Upper lobe of right lung (tissue), 1 donor: ENCODE measurements around the gene CCDC174. TPM values are rescaled to one million over a fixed set of nuclear protein-coding genes. Genes with fewer than 3 reads are reported as not detected.
A peak's percentile ranks its signal among the peaks of the same experiment; 100 is the strongest.

Experiments used
- ATAC-seq: fragments of 200-7000 bp; cut with Tn5 transposase; one replicate; pipeline ENCODE4 v1.9.1; 2020; ENCODE audit warnings: mild to moderate bottlenecking, moderate library complexity
- DNase-seq: peaks from one replicate; pipeline ENCODE4 v3.0.0-alpha.2; 2020
- H3K27ac ChIP-seq: fragments of 200-600 bp; one replicate; pipeline ENCODE4 v1.8.0; 2022
- H3K27me3 ChIP-seq: fragments of 200-600 bp; one replicate; pipeline ENCODE4 v1.8.0; 2022; ENCODE audit warnings: mild to moderate bottlenecking
- H3K36me3 ChIP-seq: fragments of 200-600 bp; one replicate; pipeline ENCODE4 v1.8.0; 2022
- H3K4me1 ChIP-seq: fragments of 200-600 bp; one replicate; pipeline ENCODE4 v1.8.0; 2022
- H3K4me3 ChIP-seq: fragments of 200-600 bp; one replicate; pipeline ENCODE4 v1.8.0; 2022; ENCODE audit warnings: mild to moderate bottlenecking
- H3K9me3 ChIP-seq: fragments of 200-600 bp; one replicate; pipeline ENCODE4 v1.8.0; 2022
- intact Hi-C: fragments of 100-400 bp; cut with DNase I; formaldehyde crosslinking; loops from one replicate; pipeline ENCODE4 v1.11.0; 2022
- total RNA-seq: library from RNA; stranded (reverse); fragmentation: NEBNext Ultra II Directional; extraction: Animal tissue kit (Norgen Biotek cat#: 25700); gene quantifications from one replicate; pipeline ENCODE4 v1.2.1, GENCODE V29; 2021
- TF ChIP-seq, protein P1 (sequence below): fragments of 200-600 bp; IDR thresholded peaks from one replicate; pipeline ENCODE4 v1.8.0; 2022; ENCODE audit warnings: antibody characterized with exemption
- donor health status: DM: no; HTN: yes; CAD: no; lungs with severe emphysema.

The CCDC174 gene
- total RNA-seq, 1 donor from 2014 or later, result 22.1 TPM

- H3K4me3 ChIP-seq, result no peak overlapping the region
- H3K9me3 ChIP-seq, result no peaks in the 10 kb centered on the region
- H3K27me3 ChIP-seq, result no peaks in the 10 kb centered on the region
- no peak overlapping the region for H3K27ac ChIP-seq
- H3K36me3 ChIP-seq, result no peaks in the 10 kb centered on the region
- no peak for ATAC-seq
- no peak for DNase-seq
- H3K4me1 ChIP-seq, result no peaks in the 10 kb centered on the region
- TF ChIP-seq, protein P1, sequence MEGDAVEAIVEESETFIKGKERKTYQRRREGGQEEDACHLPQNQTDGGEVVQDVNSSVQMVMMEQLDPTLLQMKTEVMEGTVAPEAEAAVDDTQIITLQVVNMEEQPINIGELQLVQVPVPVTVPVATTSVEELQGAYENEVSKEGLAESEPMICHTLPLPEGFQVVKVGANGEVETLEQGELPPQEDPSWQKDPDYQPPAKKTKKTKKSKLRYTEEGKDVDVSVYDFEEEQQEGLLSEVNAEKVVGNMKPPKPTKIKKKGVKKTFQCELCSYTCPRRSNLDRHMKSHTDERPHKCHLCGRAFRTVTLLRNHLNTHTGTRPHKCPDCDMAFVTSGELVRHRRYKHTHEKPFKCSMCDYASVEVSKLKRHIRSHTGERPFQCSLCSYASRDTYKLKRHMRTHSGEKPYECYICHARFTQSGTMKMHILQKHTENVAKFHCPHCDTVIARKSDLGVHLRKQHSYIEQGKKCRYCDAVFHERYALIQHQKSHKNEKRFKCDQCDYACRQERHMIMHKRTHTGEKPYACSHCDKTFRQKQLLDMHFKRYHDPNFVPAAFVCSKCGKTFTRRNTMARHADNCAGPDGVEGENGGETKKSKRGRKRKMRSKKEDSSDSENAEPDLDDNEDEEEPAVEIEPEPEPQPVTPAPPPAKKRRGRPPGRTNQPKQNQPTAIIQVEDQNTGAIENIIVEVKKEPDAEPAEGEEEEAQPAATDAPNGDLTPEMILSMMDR, result no peak
- intact Hi-C loops, result no loop called here
Measured at GRCh38 chr3:14628406-14628805, 23.2 kb upstream of the CCDC174 start.

GRCh38 chr3:14630404-14631100 lies 21.0 kb upstream of the CCDC174 start:
- Histone ChIP-seq H3K4me1 (no peaks in the 10 kb centered on the region), H3K9me3 (no peaks in the 10 kb centered on the region), H3K4me3 (no peak overlapping the region), H3K27me3 (no peaks in the 10 kb centered on the region), H3K27ac (no peak overlapping the region), H3K36me3 (no peaks in the 10 kb centered on the region)
- intact Hi-C loops, result no loop called here
- TF ChIP-seq, protein P1, result no peak
- no peak for ATAC-seq
- DNase-seq, result no peak

DNA sequence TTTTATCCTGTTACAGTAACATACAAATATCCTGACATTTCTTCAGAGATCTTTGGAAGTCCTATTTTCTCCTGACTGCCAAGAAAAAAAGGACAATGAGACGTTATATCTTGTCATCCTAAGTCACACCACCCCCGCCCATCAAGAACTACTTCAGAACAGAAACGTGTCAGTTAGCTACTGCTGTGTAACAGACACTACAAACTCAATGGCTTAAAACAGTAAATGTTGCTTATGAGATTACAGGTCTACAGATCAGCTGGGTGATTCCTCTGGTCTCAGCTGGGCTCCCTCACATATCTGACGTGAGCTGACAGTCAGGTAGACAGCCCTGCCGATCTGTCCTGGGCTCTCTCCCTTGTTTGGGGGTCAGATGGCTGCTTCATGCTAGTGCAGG lies 20.5 kb upstream of the CCDC174 start:
- no peak for DNase-seq
- TF ChIP-seq, protein P1, result no peak
- Histone ChIP-seq H3K4me3 (no peak overlapping the region), H3K9me3 (no peaks in the 10 kb centered on the region), H3K27me3 (no peaks in the 10 kb centered on the region), H3K4me1 (no peaks in the 10 kb centered on the region), H3K36me3 (no peaks in the 10 kb centered on the region), H3K27ac (no peak overlapping the region)
- no peak for ATAC-seq
- intact Hi-C loops, result no loop called here

- Histone ChIP-seq H3K27ac (no peak overlapping the region), H3K4me3 (no peak overlapping the region), H3K9me3 (no peaks in the 10 kb centered on the region), H3K4me1 (no peaks in the 10 kb centered on the region), H3K27me3 (peaks cover 4% of the 10 kb centered on the region), H3K36me3 (no peaks in the 10 kb centered on the region)
- TF ChIP-seq, protein P1, result no peak
- ATAC-seq, result peak; percentile 33
- no peak for DNase-seq
- intact Hi-C loops, result no loop called here
Measured at GRCh38 chr3:14631687-14632441, 19.7 kb upstream of the CCDC174 start.

DNA sequence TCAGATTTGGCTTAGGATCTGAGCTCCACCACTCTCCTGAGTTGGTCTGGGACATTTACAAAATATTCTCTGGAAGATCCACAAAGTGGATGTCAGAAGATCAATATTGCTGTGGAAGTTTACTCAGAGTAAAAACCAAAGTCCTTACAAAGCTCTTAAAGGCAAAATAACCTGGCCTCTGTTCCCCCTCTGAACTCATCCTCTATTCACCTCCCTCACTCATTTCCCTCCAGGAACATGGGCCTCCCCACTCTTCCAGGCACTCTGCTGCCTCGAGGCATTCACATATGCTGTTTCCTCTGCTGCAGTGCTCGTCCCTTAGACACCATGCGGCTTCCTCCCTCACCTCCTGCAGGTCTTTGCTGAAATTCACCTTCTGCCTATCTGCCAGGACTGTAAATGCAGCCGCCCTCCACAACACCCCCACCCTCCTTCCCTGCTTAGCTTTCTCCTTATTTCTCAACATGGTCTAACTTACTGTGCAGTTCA lies 19.1 kb upstream of the CCDC174 start:
- H3K4me1 ChIP-seq, result no peaks in the 10 kb centered on the region
- H3K4me3 ChIP-seq, result no peak overlapping the region
- no peaks in the 10 kb centered on the region for H3K9me3 ChIP-seq
- ATAC-seq, result no peak
- intact Hi-C loops, result no loop called here
- peaks cover 11% of the 10 kb centered on the region for H3K27me3 ChIP-seq
- no peaks in the 10 kb centered on the region for H3K36me3 ChIP-seq
- TF ChIP-seq, protein P1, result no peak
- no peak for DNase-seq
- H3K27ac ChIP-seq, result no peak overlapping the region
